GM21619 (cell line): ENCODE measurements around the gene NKRF.
"Not testable (repeated sequence)": the region's sequence is repeated elsewhere in the genome, so short reads cannot be mapped to it uniquely, and the experiment has no call there.

Experiments
- ATAC-seq: cut with Tn5 transposase; IDR thresholded peaks from one replicate; pipeline ENCODE4 v1.9.1; 2021; ENCODE audit not compliant: unreplicated experiment

Gene NKRF

DNA sequence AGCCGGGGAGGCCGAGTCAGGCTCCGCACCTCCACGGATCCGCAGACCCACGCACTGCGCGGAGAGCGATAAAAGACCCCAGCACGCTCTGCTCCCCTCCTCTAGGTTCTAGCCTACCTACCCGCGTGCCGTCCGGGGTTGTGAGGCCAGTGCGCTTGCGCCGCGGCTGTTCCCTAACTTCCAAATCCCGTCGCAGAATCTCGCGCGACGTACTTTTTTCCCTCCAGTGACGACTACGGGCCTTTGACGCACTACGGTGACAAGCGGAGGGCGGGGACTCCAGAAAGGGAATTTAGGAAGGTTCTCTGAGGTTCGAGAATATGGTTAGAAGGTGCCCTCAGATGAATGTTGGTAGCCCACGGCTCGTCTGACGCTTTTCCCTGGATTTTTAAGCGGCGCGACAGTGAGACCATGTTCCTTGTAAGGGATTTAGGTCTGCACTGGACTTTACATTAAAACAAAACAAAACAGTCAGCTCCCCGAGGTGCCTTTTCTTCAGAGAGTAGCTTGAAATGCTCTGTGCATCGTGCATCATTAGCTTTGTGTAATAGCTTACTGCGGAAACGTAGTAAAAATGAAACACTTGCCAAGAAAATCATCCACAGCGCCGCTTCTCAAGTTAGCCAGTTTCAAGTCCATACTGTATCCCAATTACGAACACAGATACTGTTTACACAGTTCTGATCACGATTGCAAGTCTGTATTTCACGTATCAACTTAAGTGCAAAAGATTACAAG is at the start of gene NKRF:
Gene NKRF (minus strand): TSS at position 145 of the 738 bp plus-strand sequence.
- ATAC-seq, result peak; percentile 79

DNA sequence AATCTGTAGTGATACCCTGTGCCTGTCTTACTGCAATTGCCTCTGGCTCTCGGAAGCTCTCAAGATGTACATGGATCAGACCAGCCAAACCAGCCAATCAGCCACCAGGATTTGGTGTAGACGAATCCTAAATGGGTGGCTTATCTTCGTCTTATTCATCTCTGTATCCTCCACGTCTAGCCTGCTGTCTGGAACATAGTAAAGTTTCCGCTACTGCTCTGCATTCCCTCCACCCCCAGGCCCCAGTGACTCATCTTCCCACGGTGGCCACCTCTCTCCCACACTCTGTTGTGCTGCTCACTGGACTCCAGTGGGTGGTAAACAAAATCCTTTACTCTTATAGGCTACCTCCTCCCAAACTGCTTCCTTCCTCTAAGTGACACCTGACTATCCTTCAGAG is 48.9 kb upstream of the NKRF start:
- ATAC-seq, result no peak

DNA sequence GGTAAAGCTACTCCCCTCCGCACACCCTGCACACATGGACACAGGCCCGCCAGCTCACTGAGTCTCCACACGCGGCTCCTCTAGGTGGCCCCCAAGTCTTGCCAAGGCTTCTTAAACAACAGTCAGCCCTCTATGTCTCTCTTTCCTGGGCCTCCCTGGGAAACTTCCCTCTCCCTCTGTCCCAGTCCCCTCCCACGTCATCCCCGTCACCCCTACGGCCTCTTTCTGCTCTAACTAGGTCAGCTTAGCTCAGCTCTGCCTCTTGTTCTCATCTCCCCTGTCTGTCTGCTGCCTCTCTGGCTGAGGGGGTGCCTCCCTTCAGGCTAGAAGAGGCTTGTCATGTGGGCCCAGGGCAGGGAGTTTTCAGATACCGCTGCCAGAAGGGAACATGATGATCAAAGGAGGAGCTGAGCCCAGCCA is 47.9 kb upstream of the NKRF start:
- no peak for ATAC-seq

DNA sequence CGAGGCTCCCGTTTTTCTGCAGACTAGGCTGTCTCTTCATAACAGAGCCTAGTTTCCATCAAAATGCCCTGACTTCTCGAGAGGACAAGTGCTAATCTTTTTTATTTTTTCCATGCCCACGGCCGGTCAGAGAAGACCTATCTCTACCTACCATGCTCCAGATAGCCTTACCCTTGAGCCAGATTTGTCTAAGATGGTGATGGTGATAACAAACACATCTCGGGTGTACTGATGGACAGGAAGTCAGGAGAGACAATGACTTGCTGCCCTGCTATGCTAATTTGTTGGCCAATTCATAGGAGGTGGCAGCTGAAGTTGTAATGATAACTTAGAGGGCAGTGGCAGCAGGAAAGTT is 42.2 kb upstream of the NKRF start:
- peak; percentile 7 for ATAC-seq

DNA sequence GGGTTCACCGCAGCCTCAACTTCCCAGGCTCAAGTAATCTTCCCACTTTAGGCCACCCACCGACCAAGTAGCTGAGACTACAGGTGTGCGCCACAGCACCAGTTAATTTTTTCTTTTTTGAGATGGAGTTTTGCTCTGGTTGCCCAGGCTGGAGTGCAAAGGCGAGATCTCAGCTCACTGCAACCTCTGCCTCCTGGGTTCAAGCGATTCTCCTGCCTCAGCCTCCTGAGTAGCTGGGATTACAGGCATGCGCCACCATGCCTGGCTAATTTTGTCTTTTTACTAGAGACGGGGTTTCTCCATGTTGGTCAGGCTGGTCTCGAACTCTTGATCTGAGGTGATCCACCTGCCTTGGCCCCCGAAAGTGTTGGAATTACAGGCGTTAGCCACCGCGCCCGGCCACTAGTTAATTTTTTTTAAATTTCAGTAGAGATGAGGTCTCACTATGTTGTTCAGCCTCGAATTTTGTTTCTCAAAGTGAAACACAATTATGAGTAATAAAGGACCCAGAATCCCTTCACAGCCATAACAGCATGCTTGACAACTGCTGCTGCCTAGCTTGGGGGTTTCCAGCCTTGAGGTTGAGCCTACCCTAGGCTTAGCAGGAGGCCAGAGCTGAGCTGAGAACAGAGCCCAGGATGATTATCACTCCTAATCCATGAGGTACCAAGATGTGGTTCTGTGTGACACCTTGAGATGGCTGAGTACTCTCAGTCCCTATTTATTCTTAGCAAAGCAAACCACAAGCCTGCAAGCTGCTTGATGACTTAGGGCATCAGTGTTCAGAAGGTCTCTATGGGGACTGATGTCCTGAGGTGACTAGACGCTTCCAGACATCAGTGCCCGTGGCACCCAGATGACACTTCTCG is 41.6 kb upstream of the NKRF start:
- peak; percentile 96 for ATAC-seq

DNA sequence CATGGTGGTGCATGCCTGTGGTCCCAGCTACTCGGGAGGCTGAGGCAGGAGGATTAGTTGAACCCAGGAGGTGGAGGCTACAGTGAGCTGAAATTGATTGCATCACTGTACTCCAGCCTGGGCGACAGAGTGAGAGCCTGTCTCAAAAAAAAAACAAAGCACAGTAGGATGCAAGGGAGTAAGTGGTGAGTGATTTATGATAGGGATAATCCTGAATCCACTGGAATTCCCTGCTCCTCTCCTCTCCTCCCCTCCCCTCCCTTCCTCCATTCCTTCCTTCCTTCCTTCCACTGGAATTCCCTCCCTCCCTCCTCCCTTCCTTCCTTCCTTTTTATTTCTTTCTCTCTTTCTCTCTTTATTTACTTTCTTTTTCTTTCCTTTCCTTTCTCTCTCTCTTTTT is 40.9 kb upstream of the NKRF start:
- no peak for ATAC-seq

DNA sequence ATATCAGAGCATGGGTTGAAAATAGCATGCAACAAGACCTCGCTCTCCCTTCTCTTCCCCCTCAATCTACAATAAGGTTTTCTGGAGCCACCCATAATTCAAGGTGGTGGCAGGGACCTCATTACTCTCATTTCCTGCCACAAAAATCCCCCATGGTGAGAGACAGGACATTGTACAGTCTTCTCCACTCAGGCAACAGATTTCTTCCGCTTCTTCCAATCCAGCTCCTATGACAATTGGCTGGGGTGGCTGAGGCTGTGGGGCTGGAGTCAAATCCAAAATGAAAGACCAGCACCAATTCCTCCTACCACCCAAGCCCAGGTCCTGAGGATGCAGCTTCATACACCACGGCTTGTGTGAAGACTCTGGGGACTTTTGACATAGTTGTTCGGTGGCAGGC is 40.3 kb upstream of the NKRF start:
- no peak for ATAC-seq

DNA sequence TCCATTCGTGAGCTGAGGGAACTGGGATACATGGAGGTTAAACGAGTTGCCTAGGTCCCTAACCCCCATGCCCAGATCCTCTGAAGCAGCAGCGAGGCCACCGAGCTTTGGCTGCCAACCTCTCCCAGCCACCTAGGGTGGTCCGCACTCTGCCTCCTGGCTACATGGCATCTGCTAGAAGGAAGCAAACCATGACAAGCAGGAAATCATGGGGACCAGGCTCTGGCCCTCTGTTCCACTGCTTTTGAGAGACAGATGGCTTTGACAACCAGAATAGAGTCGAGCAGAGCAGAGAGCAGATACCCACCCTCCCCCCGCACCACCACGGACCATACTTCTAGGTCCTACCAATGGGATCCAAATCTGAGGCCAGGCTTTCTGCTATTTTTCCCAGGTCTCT is 37.5 kb upstream of the NKRF start:
- ATAC-seq, result no peak

DNA sequence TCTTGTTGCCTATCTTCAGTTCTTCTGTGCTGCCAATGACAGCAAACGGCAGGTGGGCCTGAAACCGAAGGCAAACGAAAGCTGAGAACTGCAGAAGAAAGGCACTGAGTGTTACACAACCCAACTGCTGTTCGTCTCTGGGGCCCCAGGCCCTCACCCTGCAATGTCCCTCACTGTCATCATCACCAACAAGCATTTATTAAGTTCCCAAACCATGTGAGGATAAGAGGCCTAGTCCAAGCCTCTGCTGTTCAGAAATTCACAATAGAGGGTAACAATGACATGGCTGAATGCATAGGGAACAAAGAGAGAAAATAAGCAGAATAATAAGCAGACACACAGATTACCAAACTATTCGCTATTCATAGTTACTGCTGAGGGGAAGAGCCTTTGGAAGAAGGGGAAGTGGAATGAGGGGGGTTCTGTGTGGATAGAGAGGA is 34.5 kb upstream of the NKRF start:
- ATAC-seq, result no peak

DNA sequence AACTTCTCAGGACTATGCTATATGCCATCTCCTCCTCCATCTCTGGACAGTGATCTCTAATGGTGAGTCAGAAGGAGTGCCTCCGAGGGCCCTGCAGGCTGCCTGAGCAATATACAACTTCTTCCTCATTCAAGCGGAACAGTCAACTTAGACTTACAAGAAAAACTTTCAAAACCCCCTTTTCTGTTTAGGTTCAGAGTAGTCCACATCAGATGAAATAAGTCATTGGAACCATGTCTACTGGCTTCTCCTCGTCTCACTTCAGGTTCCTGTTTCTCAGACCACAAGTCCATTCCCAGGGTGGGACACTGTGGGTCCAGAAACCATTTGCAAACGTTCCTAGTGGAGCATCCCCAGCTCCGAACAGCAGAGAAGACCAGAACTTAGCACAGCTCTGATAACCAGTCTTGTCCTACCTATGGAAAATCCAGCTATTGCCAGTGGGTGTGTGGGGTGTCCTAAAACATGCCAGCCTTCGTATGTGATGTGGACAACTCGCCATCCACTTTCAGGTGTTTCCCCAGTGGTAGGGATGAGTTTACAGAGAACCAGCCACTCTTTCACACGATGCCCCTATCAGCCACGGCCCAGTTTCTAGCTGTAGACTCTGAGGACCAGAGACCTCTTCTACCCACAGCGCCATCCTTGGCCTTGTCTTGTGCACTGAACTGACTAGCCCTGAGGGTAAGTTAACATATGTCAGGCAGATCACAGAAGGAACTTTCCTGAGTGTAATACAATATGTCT is 32.7 kb upstream of the NKRF start:
- peak; percentile 55 for ATAC-seq

DNA sequence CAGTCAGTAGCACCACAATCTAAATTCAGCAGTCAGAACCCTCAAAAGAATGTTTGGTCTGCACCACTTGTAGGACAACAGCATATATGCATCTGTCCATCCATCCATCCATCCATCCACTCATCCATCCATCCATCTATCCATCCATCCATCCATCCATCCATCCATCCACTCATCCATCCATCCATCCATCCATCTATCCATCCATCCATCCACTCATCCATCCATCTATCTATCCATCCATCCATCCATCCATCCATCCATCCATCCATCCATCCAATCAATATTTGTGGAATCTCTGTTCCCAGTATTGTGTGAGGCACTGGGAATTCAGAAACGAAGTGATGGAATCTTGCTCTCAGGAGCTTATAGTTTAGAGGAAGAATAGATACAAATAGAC is 31.2 kb upstream of the NKRF start:
- ATAC-seq, result not testable (repeated sequence)

DNA sequence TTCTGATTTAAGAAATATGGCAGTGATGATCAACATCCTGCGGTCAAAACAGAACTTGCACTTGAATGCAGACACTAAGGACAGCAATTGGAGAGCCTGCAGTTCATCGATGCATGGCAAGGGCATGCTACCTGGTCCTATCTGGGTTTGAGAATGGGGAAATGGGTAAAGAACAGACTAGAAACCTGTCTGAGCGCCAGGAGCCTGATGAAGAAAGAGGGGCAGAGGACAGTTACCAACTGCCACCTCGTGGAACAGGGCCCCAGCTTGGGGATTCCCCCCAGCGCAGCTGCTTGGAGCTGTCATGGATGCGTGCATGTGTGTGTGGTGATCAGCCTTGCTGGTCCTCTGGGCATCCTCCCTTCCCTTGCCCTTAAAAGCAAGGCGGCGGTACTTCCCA is 30.2 kb upstream of the NKRF start:
- ATAC-seq, result peak; percentile 50

DNA sequence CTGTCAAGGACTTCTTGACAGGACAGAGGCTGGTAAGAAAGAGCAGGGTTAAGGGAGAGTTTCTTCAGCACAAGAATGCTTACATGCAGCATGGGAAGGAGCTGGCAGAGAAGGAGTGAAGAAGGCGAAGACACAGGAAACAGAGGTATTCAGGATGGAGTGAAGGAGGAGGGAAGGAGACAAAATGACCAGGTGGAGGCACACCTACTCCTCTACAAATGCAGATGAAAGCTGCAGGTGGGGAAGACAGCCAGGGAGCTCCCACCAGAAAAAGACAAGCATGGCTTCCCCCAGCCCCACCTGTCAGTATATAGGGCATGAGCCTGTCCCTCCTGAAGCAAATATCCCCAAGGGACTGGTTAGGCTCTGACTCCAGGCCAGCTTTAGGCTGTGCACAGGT is 29.6 kb upstream of the NKRF start:
- no peak for ATAC-seq

DNA sequence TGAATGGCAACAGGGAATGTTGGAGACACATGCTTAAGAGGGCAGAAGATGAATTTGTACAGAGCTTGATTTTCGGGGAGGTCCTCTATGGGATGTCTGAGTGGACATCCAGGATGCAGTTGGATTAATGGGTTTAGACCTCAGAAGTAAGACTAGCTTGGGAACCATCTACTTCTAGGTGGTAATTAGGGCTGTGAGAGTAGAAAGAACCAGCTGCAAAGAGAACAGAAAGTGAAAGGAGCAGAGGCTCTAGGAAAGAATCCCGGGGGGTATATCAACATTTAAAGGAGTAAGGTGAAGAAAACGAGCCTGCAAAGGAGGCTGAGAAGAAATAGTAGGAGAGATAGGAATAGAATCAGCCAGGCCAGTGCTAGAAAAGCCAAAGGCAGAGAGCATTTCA is 29.0 kb upstream of the NKRF start:
- no peak for ATAC-seq

DNA sequence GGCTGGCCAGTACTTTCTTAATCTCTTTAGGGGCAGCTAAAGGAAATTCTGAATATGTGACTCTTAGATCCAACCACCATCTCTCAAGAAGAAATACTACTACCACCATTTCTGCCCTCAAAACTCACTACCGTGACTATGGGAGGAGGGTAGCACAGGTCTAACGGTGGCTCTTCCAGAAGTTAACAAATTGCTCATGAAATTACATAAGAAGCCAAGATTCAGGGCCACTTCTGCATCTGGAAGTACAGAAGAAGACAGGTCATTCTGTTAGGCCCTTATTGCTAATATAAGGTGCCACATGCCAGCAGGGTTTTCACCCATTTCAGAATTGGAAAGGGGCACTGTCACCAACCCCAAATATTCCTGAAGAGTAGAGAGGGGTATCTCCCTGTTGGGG is 19.6 kb upstream of the NKRF start:
- ATAC-seq, result no peak

DNA sequence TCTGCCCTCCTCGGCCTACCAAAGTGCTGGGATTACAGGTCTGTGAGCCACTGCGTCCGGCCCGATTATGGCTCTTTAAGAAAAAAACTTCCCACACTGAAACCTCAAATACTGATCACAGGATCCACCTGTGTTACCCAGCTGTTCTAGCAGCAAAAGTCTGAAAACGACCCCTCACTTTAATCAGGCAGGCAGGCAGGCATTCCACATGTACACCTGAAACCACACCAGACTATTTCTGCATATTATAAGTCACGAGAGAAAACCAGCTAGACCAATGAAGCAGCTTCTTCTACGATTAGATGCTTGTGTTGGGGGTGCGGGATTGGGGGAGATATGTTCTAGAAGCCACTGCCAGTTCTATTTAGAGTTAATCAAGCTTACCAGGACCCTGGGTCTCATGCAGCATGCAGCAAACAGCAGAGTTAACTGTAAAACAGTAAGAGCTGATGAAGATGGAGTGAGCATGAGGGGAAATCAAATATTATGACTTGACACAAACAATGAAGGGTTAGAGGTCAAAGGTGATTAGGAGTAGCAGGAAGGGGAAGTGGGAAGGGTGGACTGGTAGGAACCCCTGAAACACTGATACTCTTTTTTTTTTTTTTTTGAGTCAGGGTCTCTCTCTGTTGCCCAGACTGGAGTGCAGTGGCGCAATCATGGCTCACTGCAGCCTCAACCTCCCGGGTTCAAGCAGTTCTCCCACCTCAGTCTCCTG is 18.9 kb upstream of the NKRF start:
- ATAC-seq, result no peak

DNA sequence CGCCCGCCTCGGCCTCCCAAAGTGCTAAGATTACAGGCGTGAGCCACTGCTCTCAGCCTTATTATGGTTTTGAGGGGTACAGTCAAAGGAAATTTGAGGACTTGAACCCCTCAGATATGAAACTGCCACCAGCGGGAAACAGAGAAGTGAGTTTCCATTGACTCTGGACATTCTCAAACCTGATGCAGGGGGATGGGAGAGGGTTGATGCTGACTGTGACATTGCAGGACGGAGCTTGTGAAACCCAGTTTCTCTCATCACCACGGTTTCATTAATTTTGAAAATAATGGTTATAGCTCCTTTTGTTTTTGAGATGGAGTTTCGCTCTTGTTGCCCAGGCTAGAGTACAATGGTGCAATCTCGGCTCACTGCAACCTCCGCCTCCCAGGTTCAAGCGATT is 18.2 kb upstream of the NKRF start:
- no peak for ATAC-seq

DNA sequence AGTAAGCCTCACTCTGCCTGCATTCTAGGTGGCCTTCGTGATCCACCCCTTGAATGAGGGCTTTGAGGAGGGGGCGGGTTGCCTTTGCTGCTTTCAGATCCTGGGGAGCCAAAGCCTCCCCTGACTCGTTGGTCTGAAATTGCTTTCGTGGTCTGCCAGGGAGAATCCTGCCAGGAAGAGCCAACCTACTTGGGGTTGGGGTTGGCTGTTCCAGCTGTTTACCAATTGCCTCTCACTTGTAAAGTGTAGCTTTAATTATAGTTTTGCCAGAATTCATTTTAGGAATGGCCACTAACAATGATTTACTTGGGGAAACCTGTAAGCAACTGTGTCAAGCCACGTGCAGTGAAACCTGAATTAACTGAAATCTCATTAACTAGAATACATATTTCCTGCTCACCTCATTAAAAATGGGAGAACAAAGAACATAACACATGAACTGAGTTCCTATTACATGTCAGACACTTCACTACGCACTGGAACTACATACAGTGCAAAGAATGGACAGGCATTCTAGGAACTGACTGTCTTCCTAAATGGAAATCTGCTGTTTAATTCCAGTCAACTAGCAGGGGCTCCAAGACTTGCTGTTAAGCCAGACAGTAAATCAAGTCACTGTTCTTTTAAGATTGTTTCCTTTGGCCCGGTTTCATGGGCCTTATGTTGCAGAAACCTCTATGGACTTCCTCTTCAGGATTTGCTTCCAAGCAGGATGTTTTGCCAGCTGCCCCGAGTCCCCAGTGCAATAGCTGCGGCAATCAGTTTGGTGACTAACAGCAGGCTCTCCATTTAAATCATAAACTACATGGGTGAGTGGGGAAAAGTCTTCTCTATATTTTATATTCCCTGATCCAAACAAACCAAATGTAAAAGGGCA is 16.4 kb upstream of the NKRF start:
- no peak for ATAC-seq

DNA sequence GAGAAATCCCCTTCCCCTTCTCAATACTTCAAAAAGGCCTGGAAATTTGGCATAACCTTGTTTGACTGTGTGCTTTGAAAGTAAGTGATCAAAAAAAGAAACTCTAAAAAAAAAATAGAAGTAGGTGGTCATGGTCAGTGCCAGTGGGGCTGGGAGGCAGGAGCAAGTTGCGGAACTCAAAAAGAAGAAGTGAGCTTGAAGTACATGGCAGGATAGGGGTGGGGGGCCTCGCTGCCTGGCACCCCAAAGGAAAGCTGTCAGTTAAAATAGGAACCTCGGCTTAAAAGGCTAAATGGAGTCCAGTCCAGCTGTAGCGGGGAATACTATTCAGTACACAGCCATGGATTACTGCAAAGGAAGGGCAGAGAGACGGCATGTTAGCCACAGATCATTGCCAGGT is 12.2 kb upstream of the NKRF start:
- no peak for ATAC-seq

DNA sequence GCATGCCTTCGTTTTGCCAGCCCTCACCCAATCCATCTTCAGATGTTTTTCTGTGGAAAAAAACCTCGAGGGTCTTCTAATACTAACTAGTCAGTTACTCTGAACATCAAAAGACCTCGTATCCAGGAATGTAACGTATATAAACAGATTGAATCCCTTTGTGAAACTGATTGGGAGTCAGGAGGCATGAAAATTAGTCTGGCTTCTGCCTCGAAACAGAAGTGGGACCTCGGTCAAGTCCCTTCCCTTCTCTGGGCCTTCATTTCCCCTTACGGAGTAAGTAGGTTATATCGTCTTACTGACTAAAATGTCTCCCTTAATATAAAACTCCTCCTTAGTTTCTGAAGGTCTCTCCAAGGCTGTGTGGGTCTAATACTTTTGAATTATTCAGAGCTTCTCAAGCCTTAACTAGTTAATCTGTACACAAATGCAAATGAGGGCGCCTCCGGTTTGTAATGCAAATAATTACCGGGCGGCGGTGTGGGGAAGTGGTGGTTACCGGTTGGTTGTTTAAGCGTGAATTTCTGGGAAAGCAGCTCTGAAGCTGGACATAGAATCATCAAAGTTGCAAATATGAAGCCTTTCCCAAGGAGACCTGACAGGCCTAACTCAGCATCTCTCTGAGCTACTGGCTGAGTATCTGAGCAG is 11.4 kb upstream of the NKRF start:
- ATAC-seq, result peak; percentile 55
